Measurements from ENCODE around the gene CTSH.

The CTSH gene

DNA sequence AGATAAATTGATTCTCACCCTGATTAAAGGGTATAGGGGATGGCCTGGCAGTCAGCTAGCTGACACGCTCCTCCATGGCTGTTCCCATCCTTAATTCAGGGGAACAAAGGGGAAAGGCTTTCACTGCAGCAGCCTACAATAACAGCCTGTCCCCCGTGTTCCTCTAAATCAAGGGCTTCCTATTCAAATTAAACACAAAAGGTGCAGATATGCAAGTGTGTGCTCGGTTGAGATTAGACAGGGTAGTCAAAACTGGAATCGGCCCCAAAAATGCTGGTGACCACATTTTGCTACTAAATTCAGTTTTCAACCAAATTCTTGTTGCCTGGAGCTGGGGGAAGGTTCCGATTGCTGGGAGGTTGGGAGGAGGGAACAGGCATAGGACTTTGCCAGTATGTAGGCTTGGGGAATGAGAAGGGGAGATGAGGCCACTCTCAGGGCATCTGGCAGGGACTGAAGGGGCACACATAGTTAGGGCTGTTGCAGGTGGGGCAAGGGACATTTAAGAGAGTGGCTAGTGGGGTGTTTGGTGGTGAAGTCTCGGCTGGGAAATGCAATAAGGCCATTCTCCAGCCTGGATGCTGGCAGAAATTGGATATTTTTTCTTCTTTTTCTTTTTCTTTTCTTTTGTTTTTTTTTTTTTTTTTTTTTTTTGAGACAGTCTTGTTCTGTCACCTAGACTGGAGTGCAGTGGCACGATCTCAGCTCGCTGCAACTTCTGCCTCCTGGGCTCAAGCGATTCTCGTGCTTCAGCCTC is 32.9 kb upstream of the CTSH start:
- no peak for DNase-seq (ENCODE audit: low read depth)

DNA sequence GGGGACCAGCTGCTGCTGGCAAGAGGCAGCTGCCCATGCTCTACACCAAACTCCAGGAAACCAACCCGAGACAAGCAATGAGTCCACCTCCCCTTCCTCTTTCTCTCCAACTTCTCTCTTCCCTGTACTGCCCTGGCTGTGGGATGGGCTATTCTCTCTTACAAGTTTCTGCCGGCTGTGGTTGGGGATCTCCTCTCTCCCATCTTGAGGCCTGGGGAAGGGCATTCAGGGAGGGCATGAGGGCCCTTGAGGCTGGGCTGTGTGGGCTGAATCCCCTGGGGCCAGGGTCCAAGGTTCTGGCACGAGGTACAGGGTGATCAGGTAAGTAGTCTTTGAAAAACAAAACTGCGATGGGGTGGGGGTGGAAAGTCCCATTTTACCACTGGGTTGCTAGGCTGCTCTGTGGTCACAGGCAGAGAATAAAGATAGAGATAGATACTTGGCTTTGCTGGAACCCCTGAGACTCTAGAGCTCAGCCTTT is 32.3 kb upstream of the CTSH start:
- DNase-seq (ENCODE audit: low read depth), result no peak

DNA sequence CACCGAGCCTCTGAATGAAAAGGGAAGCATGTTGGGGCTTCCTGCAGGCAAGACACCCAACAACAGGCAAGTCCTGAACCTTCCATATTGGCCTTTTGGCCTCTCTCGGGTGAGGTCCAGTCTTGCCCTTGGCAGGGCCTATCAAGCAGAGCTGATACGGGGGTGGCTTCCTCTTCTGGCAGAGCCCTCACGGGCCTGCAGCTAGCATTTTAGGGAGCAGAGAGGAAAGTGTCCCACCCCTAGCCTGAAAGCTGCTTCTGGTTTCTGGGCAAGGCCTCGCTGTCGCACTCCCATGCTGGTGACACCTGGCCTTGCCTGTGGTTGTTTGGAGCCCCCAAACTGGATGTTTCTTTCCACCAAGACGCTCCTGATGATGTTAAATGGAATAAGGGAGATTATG is 31.8 kb upstream of the CTSH start:
- DNase-seq (ENCODE audit: low read depth), result no peak

- DNase-seq (ENCODE audit: low read depth), result no peak
These were observed 29.5 kb upstream of the CTSH start for GRCh38 chr15:78974272-78974918.

- no peak for DNase-seq (ENCODE audit: low read depth)
These were observed 25.0 kb upstream of the CTSH start for GRCh38 chr15:78969687-78970349.

DNA sequence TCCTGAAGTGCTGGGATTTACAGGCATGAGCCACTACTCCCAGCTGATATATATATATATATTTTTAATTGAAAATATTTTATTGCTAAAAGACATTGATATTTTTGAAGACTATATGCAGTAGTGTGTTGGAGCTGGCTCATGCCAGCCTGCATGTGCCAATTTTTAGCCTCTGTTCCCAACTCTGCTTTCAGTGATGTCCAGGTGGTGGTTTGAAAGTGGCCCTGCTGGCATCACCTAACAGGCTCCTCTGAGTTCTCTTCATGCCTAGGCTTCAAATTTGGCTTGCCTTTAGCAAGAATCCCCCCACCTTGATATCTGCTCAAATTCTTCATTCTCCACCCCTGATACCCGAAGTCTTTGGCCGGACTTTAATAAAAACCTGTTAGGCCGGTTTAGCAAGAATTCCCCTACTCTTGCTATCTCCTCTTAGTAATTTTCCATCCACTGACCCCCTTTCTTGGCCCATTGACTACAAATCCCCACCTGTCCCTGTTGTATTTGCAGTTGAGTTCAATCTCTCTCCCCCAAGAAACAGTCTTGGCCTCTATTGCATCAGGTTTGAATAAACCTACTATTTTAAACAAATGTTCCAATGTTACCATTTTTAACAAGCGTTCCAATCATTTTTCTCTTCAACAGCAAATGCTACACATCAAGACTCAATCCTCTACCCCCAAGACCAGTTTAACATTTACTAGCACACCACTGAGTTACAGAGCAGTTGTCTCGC is 23.9 kb upstream of the CTSH start:
- DNase-seq (ENCODE audit: low read depth), result no peak

- no peak for DNase-seq (ENCODE audit: low read depth)
These were observed 23.3 kb upstream of the CTSH start for GRCh38 chr15:78968114-78968513.

DNA sequence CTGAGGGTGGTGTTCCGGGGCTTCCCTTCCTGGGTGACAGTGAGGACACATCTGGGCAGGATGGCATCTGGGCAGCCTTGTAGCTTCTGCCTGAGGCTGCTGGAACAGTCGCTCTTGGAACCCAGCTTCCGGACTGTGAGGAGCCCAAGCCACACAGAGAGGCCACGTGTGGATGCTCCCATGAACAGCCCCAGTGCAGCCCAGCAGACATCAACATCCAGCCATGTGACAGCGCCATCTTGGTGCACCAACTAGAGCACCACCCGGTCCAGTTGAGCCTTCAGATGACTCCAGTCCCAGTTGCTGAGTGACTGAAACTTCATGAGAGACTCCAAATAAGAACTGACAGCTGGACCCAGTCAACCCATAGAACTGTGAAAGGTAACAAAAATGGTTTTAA is 15.5 kb upstream of the CTSH start:
- DNase-seq (ENCODE audit: low read depth), result no peak

GRCh38 chr15:78959360-78959759 is 14.5 kb upstream of the CTSH start:
- DNase-seq (ENCODE audit: low read depth), result no peak

GRCh38 chr15:78957416-78958093 is 12.7 kb upstream of the CTSH start:
- no peak for DNase-seq (ENCODE audit: low read depth)

GRCh38 chr15:78956937-78957336 is 12.1 kb upstream of the CTSH start:
- no peak for DNase-seq (ENCODE audit: low read depth)

- no peak for DNase-seq (ENCODE audit: low read depth)
These were observed 10.5 kb upstream of the CTSH start for GRCh38 chr15:78955355-78955754.

DNA sequence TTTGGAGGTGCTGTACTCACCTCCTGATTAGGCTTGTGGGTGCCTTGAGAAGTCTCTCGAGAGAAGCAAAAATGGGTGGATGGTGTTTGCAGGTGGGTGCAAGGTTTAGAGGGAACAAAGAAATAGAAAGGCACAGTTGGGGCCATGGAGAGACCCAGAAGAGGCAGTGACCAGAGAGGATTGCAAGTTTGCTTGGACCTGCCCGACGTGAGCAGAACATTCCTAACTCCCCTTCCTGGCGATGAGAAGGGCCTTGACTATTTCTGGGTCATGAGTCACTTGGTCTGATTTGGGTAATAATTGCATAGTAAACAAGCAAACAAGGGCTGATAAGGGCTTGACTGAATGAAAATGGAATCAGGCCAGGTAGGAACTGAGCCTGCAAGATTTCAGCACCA is 7.0 kb upstream of the CTSH start:
- no peak for DNase-seq (ENCODE audit: low read depth)

DNA sequence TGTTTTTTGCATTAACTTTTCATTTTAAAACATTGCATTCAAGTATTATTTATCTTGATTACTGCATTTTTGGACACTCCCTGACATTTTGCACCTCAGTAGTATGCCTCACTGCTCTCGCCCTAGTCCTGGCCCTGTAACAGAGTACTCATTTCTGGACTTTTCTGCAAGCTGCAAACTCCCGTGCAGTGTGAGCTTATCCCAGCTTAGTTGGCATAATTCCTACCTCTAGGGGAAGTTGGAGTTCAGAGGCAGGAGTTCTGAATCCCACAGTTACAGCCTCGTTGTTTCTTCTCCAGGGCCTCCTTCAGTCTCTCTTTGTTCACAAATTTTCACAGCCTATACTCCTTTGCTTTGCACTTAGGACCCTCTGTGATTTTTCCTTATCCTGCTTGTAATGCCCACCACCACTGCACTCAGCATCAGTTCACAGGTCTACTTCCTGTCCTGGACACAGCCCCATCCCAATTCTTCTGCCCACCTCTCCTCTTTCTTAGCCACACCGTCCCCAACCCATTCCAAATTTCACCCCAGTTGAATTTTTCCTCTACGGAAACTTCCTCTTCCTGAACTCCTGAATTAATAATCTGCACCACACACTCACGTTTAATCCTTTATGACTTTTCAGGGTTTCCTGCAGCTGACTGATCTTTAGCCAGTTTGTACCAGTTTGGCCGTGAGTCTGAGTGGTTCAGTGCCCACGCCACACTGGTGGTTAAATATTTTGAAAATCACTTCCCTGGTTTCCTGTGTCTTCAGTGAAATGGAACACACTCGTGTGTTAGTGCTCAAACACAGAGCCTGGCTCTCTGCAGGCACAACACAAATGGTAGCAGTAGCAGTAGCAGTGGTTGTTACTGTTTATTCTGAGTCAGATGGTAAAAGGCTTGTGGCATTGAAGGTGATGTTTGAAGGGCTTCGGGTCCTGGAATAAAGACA is 6.3 kb upstream of the CTSH start:
- DNase-seq (ENCODE audit: low read depth), result no peak

- DNase-seq (ENCODE audit: low read depth), result no peak
These were observed 5.5 kb upstream of the CTSH start for GRCh38 chr15:78950343-78950742.

DNA sequence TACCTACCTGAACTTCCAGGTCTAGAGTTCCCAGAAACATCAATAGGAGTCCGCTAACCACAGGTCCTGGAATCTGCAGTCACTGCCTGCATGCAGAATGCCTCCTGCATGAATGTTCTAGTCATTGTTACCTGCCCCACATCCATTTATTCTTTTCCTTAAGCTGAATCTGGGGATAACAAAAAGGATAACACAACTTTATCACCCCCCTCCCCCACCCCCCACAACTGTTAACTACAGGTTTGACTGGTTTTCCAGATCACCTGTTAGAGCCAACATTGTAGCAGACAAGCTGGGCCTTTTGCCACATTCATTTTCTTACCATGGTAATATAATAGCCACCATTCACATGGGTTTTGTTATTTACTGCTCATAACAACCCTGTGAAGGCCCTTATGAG is 4.6 kb upstream of the CTSH start:
- DNase-seq (ENCODE audit: low read depth), result no peak

DNA sequence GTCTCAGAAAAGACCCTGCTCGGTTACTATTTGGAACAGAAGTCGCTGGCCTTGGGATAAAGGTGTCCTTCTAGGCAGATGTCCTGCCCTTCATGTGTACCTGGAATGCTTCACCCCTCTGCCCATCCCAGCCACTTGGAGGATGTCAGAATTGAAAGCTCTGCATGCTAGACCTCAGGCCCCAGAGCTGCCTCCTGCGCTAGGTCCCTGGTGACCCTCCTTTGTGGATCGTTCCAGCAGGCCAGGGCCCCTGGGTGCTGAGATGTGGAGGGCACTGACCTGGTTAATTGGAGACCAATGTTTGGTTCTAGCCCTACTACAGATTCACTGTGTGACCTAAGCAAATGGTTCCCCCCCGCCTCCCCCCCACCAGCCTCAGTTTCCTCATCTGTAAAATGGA is 2.7 kb upstream of the CTSH start:
- DNase-seq (ENCODE audit: low read depth), result no peak

DNA sequence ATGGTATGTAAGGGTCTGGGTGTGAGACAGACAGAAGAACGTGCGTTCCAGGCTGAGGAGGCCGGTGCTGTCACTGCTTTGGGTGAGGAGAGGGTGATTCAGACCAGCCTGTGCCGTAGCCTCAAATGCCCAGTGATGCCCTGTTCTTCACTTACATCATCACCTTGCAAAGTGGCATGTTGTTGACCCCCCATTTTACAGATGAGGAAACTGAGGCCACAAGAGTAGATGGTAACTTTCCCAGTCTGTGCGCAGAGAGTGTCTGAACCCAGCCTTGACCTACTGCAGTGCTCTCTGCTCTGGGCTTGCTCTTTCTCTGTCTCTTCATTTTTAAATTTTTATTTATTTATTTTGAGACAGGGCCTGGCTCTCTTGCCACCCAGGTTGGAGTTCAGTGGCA is 1.6 kb upstream of the CTSH start:
- DNase-seq (ENCODE audit: low read depth), result no peak

DNA sequence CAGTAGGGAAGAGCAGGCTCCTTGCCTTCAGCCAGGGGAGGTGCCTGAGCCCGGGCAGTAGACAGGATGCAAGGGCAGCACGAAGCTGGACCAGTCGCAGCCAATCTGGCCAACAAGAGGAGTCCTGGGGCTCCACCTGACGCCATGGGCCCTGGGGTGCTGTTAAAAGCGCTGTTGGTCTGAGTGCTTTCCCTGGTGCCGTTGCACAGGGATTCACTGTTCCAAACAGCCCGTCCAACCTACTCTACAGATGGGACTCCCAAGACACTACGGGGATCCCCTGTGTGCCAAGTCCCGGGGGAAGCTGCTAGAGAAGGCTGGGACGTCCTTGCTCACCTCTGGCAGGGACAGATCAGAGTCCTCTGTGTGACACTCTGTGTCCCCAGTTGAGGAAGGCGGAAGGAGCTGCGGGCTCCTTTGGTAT is 632 bp downstream of the CTSH start:
- DNase-seq (ENCODE audit: low read depth), result no peak

- DNase-seq (ENCODE audit: low read depth), result no peak
These were observed 1.2 kb downstream of the CTSH start for GRCh38 chr15:78943692-78944091.

- no peak for DNase-seq (ENCODE audit: low read depth)
These were observed 2.1 kb downstream of the CTSH start for GRCh38 chr15:78942741-78943140.

Data from stimulated activated CD8-positive, alpha-beta memory T cell treated with anti-CD3 and anti-CD28 coated beads, Interleukin-15, amount 100 ng/mL, for 24 hours (primary cell).